SK-N-SH (cell line): Measurements from ENCODE around the gene SLC35G1. TPM values are rescaled to one million over a fixed set of nuclear protein-coding genes. Genes with fewer than 3 reads are reported as not detected.

ENCODE experiments used
- CTCF ChIA-PET: fragments of 300-600, 350-600 bp; formaldehyde crosslinking; extraction: SDS; loops from one replicate; lab custom pipeline; 2021; lab: Yijun Ruan, JAX
- POLR2A ChIA-PET: fragments of 350-600 bp; sonication (Branson Sonifier 250); formaldehyde crosslinking; extraction: SDS; loops from one replicate; lab custom pipeline; 2020; ENCODE audit warnings: antibody characterized with exemption, inconsistent platforms; lab: Yijun Ruan, JAX
- DNase-seq: peaks from one replicate; pipeline ENCODE4 v3.0.0; 2012
- H2AFZ ChIP-seq: fragments of 200-600 bp; sonication (generic); 2 replicates; pipeline ENCODE4 v1.8.1; 2016; ENCODE audit warnings: antibody characterized with exemption, mild to moderate bottlenecking, low read depth
- H3F3A ChIP-seq: fragments of 200-600 bp; sonication (generic); replicated peaks from 2 replicates; pipeline ENCODE3; 2016; ENCODE audit warnings: antibody characterized with exemption, mild to moderate bottlenecking; ENCODE audit not compliant: insufficient read depth
- H3K27ac ChIP-seq, 2 experiments: fragments of 200-500 bp in 1 of 2; fragments of 200-600 bp in 1 of 2; sonication (Bioruptor generic) in 1 of 2; sonication (generic), shearing (Covaris generic) in 1 of 2; 2 replicates each; pipeline versions ENCODE4 v1.5.1 to v1.6.1; 2014 to 2016; ENCODE audit warnings: low read depth in 2 of 2, inconsistent platforms in 1 of 2, low read length in 1 of 2, mild to moderate bottlenecking in 1 of 2, mixed read lengths in 1 of 2
- H3K27me3 ChIP-seq: fragments of 200-600 bp; sonication (generic), shearing (Covaris generic); 2 replicates; pipeline ENCODE4 v1.6.1; 2016; ENCODE audit warnings: mixed run types; ENCODE audit not compliant: insufficient read depth
- H3K36me3 ChIP-seq, 2 experiments: fragments of 200-500 bp in 1 of 2; fragments of 200-600 bp in 1 of 2; sonication (Bioruptor generic) in 1 of 2; sonication (generic) in 1 of 2; replicated peaks in 1 of 2; 2 replicates each; pipeline versions ENCODE3 to v1.5.1; 2014 to 2016; ENCODE audit warnings: low read length in 1 of 2, mild to moderate bottlenecking in 1 of 2; ENCODE audit not compliant: insufficient read depth in 2 of 2, control insufficient read depth in 1 of 2
- H3K4me1 ChIP-seq, 2 experiments: fragments of 200-500 bp in 1 of 2; fragments of 200-600 bp in 1 of 2; sonication (Bioruptor generic) in 1 of 2; sonication (generic), shearing (Covaris generic) in 1 of 2; 2 replicates each; pipeline versions ENCODE4 v1.5.1 to v1.6.1; 2014 to 2016; ENCODE audit warnings: low read depth in 1 of 2, low read length in 1 of 2, mixed run types in 1 of 2; ENCODE audit not compliant: insufficient read depth in 2 of 2, control insufficient read depth in 1 of 2
- H3K4me2 ChIP-seq: fragments of 200-600 bp; sonication (generic), shearing (Covaris generic); 2 replicates; pipeline ENCODE4 v1.6.1; 2017; ENCODE audit warnings: mixed run types
- H3K4me3 ChIP-seq, 2 experiments: fragments of 200-500 bp in 1 of 2; fragments of 200-600 bp in 1 of 2; sonication (Bioruptor generic) in 1 of 2; sonication (generic), shearing (Covaris generic) in 1 of 2; 2 replicates each; pipeline versions ENCODE4 v1.5.1 to v1.8.1; 2014 to 2016; ENCODE audit warnings: low read depth in 2 of 2, inconsistent platforms in 1 of 2, low read length in 1 of 2, mild to moderate bottlenecking in 1 of 2, mixed read lengths in 1 of 2, moderate library complexity in 1 of 2
- H3K79me2 ChIP-seq: fragments of 200-600 bp; sonication (generic); 2 replicates; pipeline ENCODE4 v1.8.1; 2017; ENCODE audit warnings: mild to moderate bottlenecking; ENCODE audit not compliant: insufficient read depth
- H3K9ac ChIP-seq: fragments of 200-600 bp; sonication (generic); 2 replicates; pipeline ENCODE4 v1.6.1; 2017; ENCODE audit warnings: mixed run types
- H3K9me2 ChIP-seq: fragments of 200-600 bp; sonication (generic); 2 replicates; pipeline ENCODE4 v1.6.1; 2017; ENCODE audit warnings: mixed run types
- H3K9me3 ChIP-seq: fragments of 200-600 bp; sonication (generic); 2 replicates; pipeline ENCODE4 v1.6.1; 2017; ENCODE audit warnings: mixed run types, mild to moderate bottlenecking, moderate library complexity
- H4K20me1 ChIP-seq: fragments of 200-600 bp; sonication (generic); 2 replicates; pipeline ENCODE4 v1.6.1; 2017; ENCODE audit warnings: mild to moderate bottlenecking, mixed run types; ENCODE audit not compliant: insufficient read depth
- CHD2 ChIP-seq: fragments of 150-350 bp; IDR thresholded peaks from 2 replicates; pipeline ENCODE4 v1.6.1; 2018; ENCODE audit warnings: low read length; ENCODE audit not compliant: partially characterized antibody
- EZH2phosphoT487 ChIP-seq: fragments of 200-600 bp; sonication (generic); IDR thresholded peaks from 2 replicates; pipeline ENCODE4 v1.6.1; 2017; ENCODE audit warnings: low read depth, mixed run types, mild to moderate bottlenecking, antibody characterized with exemption, moderate library complexity, borderline replicate concordance
- FOSL2 ChIP-seq: IDR thresholded peaks from 2 replicates; pipeline ENCODE4 v1.4.0; 2012; ENCODE audit warnings: low read depth, mild to moderate bottlenecking, moderate library complexity, borderline replicate concordance
- FOXM1 ChIP-seq: IDR thresholded peaks from 2 replicates; pipeline ENCODE4 v1.4.0; 2012; ENCODE audit warnings: low read depth, mild to moderate bottlenecking
- GATA2 ChIP-seq: sonication (generic); formaldehyde crosslinking; IDR thresholded peaks from 2 replicates; pipeline ENCODE4 v1.5.0; 2020; ENCODE audit warnings: mild to moderate bottlenecking, missing genetic modification reagents
- MXI1 ChIP-seq: IDR thresholded peaks from 2 replicates; pipeline ENCODE4 v1.6.1; 2012; ENCODE audit warnings: mild to moderate bottlenecking, low read depth, low read length, improper control_type of control experiment
- POLR2AphosphoS5 ChIP-seq: IDR thresholded peaks from 2 replicates; pipeline ENCODE4 v1.6.1; 2012; ENCODE audit warnings: low read depth, low read length
- RAD21 ChIP-seq: IDR thresholded peaks from 2 replicates; pipeline ENCODE4 v1.6.1; 2012; ENCODE audit warnings: mild to moderate bottlenecking, low read length
- RCOR1 ChIP-seq: fragments of 150-350 bp; IDR thresholded peaks from 2 replicates; pipeline ENCODE4 v1.6.1; 2017; ENCODE audit warnings: antibody characterized with exemption, low read length
- RXRA ChIP-seq: IDR thresholded peaks from 2 replicates; pipeline ENCODE4 v1.4.0; 2012; ENCODE audit warnings: low read depth, mild to moderate bottlenecking, borderline replicate concordance
- SMC3 ChIP-seq: IDR thresholded peaks from 2 replicates; pipeline ENCODE4 v1.6.1; 2012; ENCODE audit warnings: low read depth, low read length, improper control_type of control experiment
- TCF12 ChIP-seq: IDR thresholded peaks from 2 replicates; pipeline ENCODE4 v1.4.0; 2012
- WGBS: methylation state at CpG from one replicate; pipeline ENCODE4 v1.1.6; 2017; ENCODE audit warnings: low lambda C conversion rate; 5-methylcytosine and 5-hydroxymethylcytosine counted together
- polyA plus RNA-seq, 3 experiments: library from polyadenylated mRNA; depleted of rRNA; stranded (reverse); fragments of >200 nt; gene quantifications; 2 replicates each; pipeline ENCODE4 v1.2.3, GENCODE V29; 2012
- TF ChIP-seq, protein P1 (sequence below): fragments of 150-350 bp; IDR thresholded peaks from 2 replicates; pipeline ENCODE4 v1.6.1; 2016; ENCODE audit warnings: mild to moderate bottlenecking, low read depth, low read length
- TF ChIP-seq, protein P2 (sequence below): IDR thresholded peaks from 2 replicates; pipeline ENCODE4 v1.4.0; 2012; ENCODE audit warnings: low read depth
- TF ChIP-seq, protein P3 (sequence below): fragments of 200-600 bp; sonication (generic); IDR thresholded peaks from 2 replicates; pipeline ENCODE4 v1.6.1; 2017; ENCODE audit warnings: antibody characterized with exemption, mild to moderate bottlenecking, moderate library complexity

The SLC35G1 gene
- polyA plus RNA-seq, 1 of the 3 experiments (the other 2 are of a cell fraction): 5.1 TPM

DNA sequence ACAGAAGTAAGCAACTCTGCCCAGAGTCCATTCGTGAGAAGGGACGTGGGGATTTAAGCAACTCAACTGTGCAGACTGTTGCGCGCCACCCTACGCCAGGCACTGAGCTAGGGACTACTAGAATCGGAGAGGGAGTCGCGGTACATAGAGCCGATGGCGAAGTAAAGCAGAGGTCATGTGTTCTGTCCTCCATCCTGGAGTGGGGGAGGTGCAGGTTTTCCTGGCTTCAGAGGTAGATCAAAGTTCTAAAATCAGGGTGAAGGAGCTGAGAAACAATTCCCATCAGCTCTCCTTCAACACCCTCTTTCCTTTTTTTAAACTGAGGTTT, 23.2 kb downstream of the SLC35G1 start:
- no peak for DNase-seq
- peaks cover 0 to 6% of the 10 kb centered on the region in 2 experiments for H3K36me3 ChIP-seq
- CTCF ChIA-PET: interaction anchor here (0.6 to 3.3 kb wide), 54 partner anchors 8 to 532 kb away, joined by 3 to 118 read pairs (median 4); partner anchors contain the start of genes NOC3L, PLCE1 and SLC35G1
- H3K4me1 ChIP-seq: peaks cover 0 to 3% of the 10 kb centered on the region in 2 experiments; a peak in 1 of 4 replicates
- H3K9me2 ChIP-seq: no peaks in the 10 kb centered on the region
- no peaks in the 10 kb centered on the region for H3K27me3 ChIP-seq
- WGBS: 94% methylated on average over 10 of the region's 10 CpGs
- H2AFZ ChIP-seq: no peak overlapping the region
- no peak overlapping the region for H3K27ac ChIP-seq
- H3F3A ChIP-seq: no peaks in the 10 kb centered on the region
- TF ChIP-seq FOSL2: no peak
- TF ChIP-seq, all 33 proteins: peak for 0
- Histone ChIP-seq H3K79me2 (no peaks in the 10 kb centered on the region), H4K20me1 (no peaks in the 10 kb centered on the region), H3K9me3 (no peaks in the 10 kb centered on the region), H3K4me3 (no peak overlapping the region), H3K9ac (no peak overlapping the region), H3K4me2 (no peak overlapping the region)
- POLR2A ChIA-PET: interaction anchor here (1.3 kb wide), 1 partner anchor 403 kb away, joined by 6 read pairs; no protein-coding TSS in a partner anchor

DNA sequence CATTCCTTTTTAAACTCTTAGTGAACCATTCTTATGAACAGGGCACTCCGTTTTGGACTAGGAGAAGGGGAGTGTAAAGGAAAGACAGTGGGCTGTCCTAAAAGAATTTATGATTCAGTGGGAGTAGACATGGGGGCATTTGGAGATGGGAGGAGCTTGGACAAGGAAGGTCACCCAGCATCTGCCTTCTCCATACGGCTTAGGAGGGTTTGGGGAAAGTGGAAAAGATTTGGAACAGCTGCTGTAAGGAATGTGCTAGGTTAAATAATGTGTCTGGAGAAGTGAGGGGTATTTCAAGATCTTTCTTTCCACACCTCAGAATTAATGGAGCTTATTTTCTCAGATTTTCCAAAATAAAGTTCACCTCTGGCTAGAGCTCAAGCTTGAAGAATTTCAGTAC, 24.0 kb downstream of the SLC35G1 start:
- Histone ChIP-seq H4K20me1 (no peaks in the 10 kb centered on the region), H3K4me3 (no peak overlapping the region), H3K27me3 (no peaks in the 10 kb centered on the region), H3K9ac (no peak overlapping the region), H2AFZ (no peak overlapping the region), H3K9me3 (no peaks in the 10 kb centered on the region), H3K36me3 (peaks cover 0 to 2% of the 10 kb centered on the region in 2 experiments), H3K9me2 (no peaks in the 10 kb centered on the region), H3K4me1 (peaks cover 0 to 3% of the 10 kb centered on the region in 2 experiments; a peak in 1 of 4 replicates), H3K79me2 (no peaks in the 10 kb centered on the region), H3F3A (no peaks in the 10 kb centered on the region), H3K4me2 (no peak overlapping the region), H3K27ac (no peak overlapping the region)
- no peak for TF ChIP-seq FOSL2
- TF ChIP-seq, protein P1, sequence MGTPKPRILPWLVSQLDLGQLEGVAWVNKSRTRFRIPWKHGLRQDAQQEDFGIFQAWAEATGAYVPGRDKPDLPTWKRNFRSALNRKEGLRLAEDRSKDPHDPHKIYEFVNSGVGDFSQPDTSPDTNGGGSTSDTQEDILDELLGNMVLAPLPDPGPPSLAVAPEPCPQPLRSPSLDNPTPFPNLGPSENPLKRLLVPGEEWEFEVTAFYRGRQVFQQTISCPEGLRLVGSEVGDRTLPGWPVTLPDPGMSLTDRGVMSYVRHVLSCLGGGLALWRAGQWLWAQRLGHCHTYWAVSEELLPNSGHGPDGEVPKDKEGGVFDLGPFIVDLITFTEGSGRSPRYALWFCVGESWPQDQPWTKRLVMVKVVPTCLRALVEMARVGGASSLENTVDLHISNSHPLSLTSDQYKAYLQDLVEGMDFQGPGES: no peak
- no peak for DNase-seq
- WGBS: 91% methylated on average over 2 of the region's 2 CpGs
- CTCF ChIA-PET: interaction anchor here (0.8 to 3.3 kb wide), 25 partner anchors 11 to 526 kb away, joined by 3 to 118 read pairs (median 6); partner anchors contain the start of genes PLCE1 and SLC35G1
- POLR2A ChIA-PET: no interaction called here

DNA sequence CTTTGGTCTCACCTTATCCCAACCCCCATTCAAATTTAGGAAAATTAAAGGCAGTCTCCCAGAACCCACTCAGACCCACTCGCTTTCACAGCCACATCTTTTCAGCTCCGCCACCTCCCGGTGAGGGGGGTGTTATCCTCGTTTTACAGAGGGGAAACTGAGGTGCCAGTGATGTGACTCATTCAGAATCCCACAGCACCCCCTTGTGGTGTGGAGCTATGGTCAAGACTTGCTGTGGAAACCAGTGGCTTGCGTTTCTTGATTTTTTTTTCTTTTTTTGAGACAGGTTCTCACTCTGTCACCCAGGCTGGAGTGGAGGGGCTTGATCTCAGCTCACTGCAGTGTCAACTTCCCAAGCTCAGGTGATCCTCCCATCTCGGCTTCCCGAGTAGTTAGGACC, 27.6 kb downstream of the SLC35G1 start:
- Histone ChIP-seq H3K36me3 (no peaks in the 10 kb centered on the region), H3K4me1 (peaks cover 0 to 3% of the 10 kb centered on the region in 2 experiments; a peak in 1 of 4 replicates), H4K20me1 (no peaks in the 10 kb centered on the region), H3K9ac (no peak overlapping the region), H3K9me3 (no peaks in the 10 kb centered on the region), H3K4me2 (no peak overlapping the region), H3K27ac (no peak overlapping the region), H3F3A (no peaks in the 10 kb centered on the region), H3K27me3 (no peaks in the 10 kb centered on the region), H3K79me2 (no peaks in the 10 kb centered on the region), H3K9me2 (no peaks in the 10 kb centered on the region), H3K4me3 (no peak overlapping the region), H2AFZ (no peak overlapping the region)
- DNase-seq: peak; percentile 5
- WGBS: 86% methylated on average over 7 of the region's 7 CpGs
- TF ChIP-seq FOSL2 (no peak), SMC3 (no peak), RCOR1 (no peak), FOXM1 (no peak), EZH2phosphoT487 (no peak), MXI1 (no peak), CHD2 (no peak), RXRA (no peak), TCF12 (no peak), RAD21 (peak; percentile 33; the same call in 1 of the 2 replicates), GATA2 (CRISPR knock-in tag) (no peak), POLR2AphosphoS5 (no peak)
- TF ChIP-seq, protein P2, sequence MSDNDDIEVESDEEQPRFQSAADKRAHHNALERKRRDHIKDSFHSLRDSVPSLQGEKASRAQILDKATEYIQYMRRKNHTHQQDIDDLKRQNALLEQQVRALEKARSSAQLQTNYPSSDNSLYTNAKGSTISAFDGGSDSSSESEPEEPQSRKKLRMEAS: no peak
- TF ChIP-seq, protein P3, sequence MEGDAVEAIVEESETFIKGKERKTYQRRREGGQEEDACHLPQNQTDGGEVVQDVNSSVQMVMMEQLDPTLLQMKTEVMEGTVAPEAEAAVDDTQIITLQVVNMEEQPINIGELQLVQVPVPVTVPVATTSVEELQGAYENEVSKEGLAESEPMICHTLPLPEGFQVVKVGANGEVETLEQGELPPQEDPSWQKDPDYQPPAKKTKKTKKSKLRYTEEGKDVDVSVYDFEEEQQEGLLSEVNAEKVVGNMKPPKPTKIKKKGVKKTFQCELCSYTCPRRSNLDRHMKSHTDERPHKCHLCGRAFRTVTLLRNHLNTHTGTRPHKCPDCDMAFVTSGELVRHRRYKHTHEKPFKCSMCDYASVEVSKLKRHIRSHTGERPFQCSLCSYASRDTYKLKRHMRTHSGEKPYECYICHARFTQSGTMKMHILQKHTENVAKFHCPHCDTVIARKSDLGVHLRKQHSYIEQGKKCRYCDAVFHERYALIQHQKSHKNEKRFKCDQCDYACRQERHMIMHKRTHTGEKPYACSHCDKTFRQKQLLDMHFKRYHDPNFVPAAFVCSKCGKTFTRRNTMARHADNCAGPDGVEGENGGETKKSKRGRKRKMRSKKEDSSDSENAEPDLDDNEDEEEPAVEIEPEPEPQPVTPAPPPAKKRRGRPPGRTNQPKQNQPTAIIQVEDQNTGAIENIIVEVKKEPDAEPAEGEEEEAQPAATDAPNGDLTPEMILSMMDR: peak; percentile 52
- POLR2A ChIA-PET: no interaction called here
- CTCF ChIA-PET: interaction anchor here (0.6 to 3.2 kb wide), 13 partner anchors 27 to 666 kb away, joined by 3 to 36 read pairs (median 4); no protein-coding TSS in a partner anchor
